ENCODE data around the gene NUAK1.

The NUAK1 gene

DNA sequence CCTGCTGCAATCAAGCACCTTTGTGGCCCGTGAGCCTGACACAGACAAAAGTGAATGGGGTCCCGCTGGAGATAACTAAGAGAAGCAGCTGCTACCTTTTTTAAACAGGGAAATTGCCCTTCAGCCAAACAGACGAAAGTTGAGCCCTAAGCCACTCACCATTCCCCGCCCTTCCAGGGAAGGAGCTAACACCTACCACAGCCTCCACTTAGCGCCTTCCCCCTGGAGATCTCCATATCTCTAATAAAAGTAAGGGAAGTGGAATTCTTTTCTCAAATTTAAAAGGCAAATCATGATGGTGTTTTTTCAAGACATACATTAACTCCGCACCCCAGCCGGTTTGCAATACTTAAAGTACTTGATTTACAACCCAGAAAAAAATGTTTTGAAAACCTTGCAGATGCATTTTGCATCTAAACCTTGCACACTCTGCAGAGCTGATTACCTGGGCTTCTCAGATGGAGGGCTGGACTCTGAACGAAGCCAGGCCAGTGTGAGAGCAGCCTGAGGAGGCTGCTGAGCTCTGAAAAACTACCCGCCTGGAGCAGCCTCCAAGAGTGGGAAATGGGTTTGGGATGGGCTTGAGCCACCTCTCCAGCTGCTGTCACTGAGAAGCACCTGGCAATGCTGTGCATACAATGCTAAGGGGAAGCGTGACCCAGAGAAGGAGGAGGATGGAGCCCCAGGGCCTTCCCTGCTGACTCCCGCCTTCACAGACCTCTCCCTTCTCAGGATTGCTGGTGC is 10.0 kb downstream of the NUAK1 start:
- DNase-seq = no peak

DNA sequence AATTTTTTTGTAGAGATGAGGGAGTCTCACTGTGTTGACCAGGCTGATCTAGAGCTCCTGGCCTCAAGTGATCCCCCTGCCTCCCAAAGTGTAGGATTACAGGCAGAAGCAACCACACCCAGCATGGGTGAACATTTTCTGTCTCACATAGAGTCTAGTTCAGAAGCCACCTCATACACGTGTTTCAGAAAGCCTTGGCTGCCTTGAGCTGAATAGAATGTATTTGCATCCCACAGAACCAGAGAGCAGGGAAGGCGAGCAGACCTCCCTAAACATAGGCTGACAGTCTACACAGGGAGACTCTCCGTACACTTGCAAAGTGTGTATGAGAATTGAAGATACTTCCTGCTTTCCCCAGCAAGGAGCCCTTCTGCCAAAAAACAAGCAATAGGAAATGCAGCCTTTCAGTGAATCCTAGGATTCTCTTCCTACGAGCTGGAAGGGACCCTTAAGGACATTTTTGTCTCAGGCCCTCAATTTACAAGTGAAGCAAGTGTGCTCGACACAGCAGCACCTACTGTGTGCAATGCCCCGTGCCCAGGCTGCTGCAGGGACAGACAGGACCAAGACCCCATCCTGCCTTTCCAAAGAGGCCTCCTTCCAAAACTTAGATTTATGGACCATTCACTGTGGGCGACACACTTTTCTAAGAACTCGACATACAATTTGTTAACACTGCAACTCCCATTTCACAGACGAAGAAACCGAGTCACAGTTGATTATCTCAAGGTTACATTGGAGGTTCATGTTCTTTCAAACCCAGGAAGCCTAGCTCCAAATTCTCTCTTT is 11.2 kb downstream of the NUAK1 start:
- no peak for DNase-seq

DNA sequence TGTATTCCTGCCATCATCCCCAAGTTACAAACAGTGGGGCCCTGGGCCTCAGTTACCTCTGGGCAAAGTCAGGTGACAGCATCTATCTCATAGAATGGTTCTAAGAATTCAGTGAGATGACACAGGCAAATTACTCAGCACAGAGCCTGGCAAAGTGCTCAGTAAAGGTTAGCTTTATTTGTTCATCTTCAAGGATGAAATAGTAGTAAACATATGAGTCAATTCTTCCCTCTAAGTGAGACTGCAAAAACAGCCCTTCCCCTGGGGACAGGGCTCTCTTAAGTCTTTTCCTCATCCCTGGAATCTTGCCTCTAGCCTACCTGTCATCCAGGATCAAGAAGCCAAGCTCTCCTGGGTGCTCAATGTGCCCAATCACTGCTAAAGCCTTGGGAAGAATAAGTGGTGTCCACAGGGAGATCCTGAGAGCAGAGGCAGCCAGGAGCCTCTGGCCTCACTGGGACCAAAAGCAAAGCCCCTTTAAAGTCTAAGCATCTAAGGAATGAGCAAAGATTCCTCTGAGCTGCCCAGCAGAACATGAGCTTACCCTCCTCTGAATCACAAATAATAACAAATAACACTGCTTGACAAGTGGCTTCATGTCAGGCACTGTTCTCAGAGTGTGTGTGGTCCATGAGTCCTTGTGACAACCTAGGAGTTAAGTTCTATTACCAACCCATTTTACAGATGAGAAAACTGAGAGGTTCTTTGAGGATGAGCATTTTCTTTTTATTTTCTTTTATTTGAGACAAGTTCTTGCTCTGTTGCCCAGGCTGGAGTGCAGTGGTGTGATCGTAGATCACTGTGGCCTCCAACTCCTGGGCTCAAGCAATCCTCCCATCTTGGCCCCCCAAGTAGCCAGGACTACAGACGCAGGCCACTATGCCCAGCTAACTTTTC is 12.1 kb downstream of the NUAK1 start:
- DNase-seq = no peak

DNA sequence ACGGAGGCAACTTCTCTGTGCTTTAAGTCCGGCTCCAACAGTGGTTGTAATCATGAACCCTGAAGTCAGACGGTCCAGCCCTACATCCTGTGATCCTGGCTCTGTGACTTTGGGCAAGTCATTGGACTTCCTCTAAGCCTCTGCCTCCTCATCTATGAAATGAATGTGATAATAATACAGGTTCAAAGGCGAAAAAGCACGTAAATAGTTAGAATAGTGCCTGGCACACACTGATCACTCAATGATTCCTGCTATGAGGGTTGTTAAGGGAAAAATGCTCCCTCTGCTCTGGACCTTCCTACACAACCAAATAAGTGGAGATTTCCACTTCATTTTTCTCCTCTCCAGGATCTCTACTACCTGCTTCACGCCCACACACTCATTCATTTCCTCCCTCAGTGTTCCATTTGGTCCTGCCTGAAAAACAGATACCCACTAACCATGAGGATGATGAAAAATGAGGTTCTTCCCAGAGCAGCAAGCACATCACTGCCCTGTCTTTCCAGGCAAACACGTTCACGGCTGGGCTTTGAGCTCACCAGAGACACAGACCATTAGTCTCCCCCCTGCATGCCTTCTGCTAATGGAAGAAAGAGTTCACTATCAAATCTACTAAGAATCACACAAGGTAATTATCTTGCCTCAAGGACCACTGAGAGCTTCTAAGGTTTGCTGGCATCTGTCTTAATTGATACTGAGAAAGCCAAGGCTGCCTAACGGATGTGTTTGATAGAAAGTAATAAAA is 13.2 kb downstream of the NUAK1 start:
- no peak for DNase-seq

DNA sequence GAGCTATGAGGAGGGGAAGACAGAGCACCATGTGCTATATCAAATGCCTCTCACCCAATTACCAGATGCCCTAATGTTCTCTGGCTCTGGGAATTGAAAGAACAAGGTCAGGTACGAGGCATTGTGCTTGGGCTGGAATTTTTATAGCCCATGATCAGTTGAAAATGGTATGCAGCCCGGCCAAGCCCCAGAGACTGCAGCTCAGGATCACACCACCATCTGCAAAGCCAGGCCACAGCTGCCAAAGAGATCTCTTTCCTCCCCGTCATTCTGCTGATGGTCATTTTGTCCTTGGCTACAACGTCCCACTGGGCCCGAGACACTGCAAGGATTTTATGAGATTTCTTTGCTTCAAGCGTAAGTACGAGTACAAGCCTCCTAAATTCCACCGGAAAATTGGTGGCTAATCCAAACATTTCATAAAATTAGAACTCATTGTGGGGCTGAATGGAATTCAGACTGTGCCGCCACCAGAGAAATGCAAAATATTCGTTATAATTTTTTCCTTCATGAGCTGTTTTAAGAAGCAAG is 15.1 kb downstream of the NUAK1 start:
- no peak for DNase-seq

DNA sequence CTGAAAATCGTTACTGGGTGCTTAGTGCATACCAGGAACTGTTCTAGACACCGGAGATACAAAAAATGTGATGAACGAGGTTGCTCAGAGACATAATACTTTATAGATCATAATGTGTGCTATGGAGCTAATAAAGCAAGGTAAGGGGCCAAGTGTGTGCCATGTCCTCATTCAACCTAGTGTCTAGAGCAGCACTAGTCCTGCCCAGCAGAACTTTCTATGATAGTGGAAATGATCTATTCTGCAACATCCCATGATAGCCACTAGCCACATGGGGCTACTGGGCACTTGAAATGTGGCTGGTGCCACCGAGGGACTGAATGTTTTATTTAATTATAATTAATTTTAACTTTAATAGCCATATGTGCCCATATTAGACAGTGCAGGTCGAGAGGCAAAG is 15.6 kb downstream of the NUAK1 start:
- no peak for DNase-seq

DNA sequence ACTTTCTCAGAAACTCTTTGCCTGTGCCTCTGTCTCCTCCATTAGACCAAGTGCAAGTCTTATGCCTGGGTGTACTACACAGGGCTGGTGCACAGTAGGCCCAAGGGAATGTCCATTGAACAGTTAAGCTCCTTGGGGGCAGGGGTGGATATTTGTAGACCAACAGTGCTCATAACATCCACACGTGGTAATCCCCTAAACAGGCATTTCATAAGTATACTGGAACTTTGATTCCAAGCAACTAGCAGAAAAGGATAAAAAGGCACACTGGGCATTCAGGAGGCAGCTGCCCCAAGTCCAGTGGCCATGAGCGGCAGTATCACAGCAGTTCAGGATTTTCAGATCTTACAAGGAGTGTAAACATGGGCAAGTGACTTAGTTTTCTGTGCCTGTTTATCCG is 16.8 kb downstream of the NUAK1 start:
- no peak for DNase-seq

DNA sequence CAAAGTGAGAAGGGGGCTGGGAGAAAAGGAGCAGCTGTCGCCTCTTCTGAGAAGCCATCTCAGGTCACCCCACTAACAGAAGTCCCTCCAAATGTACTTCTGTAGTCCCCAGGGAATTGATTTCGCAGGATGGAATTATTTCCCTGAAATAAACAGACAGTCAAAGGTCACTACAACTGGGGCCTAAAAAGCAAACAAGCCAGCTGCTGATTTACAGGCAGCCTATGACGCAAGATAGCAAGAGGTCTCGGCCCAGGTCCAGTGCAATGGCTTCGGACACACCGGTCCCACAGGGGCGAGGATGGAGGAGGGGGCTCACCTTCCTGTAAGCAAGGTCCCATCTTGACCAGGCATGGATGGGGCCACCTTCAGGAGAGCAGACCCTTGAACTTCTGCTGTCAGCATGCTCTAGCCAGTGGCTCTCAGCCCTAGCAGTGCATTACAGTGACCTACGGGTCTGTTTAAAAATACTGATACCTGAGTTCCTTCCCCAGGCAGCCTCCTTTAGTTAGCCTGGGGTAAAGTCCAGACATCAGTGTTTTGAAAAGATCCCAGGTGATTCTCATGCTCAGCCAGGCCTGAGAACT is 18.1 kb downstream of the NUAK1 start:
- DNase-seq = no peak

DNA sequence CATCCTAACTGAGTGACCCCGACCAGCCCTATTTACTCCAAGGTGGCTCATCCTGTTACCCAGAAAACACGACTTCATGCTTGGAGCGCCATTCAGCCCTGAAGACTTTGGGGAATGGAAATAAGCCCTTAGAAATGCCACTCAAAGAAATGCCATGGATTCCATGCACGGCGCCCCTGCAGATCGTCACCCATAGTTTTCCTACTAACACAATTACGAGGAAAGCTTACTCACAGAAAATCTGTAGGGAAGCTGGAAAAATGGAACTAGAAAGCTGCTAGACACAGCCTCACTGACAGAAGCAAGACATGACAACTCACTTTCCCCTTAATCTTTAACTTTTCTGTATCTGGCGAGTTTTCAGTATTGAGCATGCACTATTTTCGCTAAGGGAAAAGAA is 19.5 kb downstream of the NUAK1 start:
- DNase-seq = no peak

DNA sequence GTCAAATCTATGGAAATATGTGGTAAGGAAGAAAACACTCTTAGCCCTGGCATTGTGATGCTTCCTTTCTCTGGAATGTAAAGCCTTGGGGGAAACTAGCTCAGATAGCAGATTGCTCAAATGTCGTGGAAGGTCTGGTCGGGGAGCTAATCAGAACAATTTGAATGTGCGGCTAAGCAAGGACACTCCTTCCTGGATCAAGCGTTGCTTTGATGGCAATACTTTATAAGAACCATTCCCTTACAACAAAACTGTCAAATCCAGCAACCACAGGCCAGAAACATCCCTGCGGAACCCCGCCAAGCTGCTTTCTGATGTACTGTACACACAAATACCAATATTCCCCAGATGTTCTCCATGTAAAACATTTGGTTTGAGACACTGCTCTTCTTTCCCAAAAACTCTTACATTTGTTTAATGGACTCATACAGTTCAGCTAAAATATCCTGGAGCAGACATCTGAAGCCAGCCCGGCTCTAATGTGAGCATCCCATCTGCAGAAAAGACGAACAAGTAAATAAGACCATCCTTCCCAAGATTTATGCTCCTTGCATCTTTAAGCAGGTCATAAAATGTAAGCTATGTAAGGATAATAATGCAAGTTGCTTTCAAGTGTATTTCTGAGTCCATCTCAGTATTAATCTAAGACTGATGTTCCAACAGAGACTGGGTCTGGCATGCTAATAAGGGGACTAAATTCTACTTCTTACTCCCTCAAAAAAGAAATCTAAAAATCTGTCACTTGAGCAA is 20.2 kb downstream of the NUAK1 start:
- DNase-seq = no peak

DNA sequence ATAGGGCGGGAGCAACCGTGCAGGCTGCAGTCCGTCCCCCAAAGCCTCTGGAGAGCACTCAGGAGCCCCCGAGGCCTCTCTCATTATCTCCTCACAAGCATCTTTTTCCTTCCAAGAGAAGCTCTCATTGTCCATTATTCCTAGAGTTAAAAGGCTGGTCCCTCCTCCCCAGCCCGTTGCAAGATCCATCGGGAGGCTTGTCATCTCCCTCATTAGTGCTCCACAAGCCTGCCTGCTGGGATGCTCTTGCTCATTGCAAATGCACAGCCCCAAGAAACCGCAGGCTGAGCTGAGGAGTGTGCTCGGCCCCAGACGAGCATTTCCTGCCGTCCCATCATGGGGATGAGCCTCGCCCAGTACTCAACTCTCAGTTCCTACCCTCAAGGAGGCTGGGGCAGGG is 23.3 kb downstream of the NUAK1 start:
- DNase-seq = peak; percentile 40

DNA sequence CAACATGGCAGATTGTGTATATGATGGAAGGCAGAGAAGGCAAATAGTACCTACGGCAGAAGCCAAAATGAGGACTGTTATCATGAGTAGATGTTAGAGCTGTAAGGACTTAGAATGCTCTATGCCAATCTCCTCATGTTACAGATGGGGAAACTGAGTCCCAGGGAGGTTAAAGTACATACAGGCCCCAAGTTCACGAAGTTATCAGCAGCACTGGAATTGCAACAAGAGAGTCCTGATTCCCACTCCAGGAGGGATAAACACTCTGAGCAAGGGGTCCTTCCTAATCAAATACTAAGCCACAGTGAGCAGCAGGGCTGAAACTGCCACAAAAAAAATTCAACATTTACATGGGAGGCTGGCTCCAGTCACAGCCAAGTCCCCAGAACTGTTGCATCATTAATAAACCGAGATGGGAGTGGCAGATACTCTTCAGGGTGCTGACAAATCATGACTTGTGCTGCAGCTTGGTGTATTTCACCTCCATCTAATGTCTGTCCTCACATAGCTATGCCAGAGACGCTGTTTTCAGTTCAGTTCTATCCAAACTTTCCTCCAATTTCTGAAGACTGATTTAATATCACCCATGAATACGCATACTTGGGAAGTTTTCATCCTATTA is 24.2 kb downstream of the NUAK1 start:
- peak; percentile 17 for DNase-seq

DNA sequence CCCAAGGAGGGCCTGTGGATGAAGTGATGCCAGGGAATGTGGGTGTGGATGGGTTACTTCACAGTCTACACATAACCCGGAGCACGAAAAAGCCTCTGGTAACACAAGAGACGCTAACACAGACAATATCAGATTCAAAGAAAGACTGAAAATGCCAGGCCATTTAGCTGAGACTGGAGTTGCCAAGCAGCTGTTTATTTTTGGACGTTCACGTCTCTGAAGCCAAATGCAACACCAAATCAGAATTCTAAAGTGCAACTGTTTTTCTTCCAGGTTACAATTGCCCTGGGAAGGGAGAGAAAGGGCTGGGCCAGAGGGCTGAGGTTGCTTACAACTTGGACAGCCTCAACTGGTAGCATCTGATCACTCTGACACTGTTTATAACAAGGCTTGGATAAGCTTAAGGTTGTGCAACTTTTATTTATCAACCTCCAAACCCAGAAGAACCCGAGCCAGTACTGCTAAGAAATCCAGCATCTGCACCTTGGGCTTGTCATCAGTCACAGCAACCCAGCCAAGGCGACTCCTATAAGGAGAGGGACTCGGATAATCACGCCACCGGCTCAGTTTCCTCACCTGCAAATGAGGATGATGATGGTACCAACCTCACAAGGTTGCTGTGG is 24.8 kb downstream of the NUAK1 start:
- DNase-seq = no peak

DNA sequence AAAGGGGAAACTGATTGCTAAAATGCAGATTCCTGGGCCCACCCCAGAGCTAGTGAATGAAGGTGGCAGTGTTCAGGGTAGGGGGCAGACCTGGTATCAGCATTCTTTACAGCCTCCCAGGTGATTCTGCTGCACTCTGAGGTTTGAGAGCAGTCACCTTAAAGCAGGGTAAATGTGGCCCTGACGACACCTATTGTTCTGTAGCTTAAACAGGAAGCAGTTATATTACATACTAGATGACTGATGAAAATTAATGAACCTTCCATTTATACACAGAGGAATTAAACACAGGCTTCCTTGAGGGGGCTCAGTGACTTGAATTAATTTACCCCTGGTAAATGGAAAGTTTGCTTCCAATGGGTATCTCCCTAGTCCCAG is 25.3 kb downstream of the NUAK1 start:
- DNase-seq = no peak

DNA sequence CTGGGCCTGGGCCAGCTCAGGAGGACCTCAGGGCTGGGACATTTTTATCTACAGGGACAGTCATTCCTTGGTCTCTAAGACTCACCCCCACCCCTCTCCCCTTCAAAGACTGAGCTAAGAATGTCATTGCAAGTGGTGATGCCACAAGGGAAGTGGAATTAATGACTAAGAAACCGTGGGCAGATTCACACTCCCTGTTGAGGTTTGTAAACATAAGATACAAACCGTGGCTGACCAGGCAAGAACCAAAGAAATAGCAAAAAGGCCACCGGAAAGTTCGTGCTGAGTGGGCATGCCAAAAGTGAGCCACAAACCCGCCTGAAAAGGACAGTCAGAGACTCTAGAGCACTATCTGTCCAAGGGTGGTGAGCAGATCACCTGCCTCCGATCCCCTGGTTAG is 25.7 kb downstream of the NUAK1 start:
- peak; percentile 90 for DNase-seq

DNA sequence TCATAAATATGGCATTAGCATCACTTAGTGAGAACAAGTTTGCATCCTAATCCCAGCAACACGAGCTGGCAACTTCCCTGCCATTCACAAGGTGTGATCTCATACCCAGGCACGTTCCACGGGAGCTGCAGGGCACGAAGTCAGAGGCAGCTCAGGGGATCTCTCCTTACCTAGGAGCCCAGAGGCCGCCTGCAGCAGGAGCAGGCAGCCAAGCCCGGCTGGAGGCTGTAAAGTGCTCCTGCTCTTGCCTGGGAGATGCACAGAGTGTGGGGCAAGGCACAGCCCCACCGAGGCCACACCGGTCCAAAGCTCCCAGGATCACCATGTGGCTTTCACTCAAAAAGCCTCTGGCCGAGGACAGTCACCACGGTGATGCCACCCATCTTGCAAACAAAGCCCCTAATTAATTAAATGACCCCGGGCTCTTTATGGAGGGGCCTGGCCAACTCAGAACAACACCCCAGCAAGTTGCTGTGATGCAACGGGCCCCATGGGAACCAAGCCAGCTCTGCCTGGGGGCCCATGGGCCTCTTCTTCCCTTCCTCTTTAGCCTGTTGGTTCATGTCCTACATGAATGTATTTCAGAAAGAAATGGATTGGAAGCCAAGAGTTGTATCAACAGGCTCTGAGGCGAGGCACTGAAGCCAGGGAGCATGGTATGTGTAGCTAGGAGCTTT is 26.5 kb downstream of the NUAK1 start:
- DNase-seq = peak; percentile 74

DNA sequence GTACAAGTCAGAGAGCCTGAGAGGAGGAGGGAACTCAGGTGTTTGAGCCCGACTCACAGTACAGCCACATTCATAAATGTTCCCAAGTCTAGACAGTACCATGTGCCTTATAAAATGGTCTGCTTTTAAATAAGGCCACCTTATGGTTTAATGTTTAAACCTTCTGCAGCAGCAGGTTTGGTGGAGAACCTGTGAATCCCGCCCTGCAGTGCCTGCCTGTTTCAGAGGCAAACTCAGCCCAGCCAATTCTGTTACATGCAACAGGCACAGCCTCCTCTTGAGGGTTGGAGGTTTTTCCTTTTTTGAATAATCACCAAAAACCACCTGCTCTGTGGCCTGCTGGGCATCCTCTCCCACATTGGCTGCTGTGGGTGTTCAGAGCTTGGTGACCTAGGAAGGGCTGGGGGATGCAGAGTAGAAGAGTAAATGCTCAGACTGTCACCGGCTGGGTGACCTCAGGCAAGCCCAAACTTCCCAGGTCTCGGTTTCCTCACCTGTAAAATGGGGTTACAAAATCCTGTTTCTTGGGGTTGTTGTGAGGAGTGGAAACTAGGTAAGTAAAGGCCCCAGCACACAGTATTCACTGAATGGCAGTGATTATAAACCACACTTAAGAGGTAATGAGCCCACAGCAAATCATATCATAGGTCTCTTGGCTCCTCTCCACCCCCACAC is 28.0 kb downstream of the NUAK1 start:
- no peak for DNase-seq

DNA sequence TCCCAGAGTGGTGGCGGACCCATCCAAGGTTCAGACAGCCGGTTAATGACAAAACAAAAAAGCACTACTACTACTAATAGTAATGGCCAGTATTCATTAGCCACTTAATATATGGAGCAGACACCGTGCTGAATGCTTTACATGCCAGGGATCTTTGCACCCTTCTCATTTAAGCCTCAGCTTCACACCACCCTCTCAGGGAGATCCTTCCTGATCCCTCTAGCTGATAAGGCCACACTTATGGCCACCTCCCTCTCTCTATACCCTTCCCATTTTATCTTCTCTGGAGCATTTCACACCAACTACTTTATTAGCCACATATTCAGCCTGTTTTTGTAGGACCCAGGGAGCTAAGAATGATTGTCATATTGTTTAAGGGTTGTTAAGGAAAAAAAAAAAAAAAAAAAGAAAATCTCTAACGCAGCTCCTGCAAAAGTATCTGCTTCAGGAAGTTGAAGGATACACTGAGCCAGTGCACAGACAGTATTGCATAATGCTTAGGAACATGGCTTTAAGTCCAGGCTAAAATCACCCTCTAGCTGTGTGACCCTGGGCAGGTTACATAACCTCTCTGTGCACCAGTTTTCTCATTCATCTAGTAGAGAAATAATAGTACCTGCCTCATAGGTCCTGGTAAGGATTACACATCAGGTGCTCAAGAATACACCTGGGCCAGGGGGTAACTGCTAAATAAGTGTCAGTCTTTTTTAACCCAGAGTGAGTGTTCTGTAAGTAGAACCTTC is 29.4 kb downstream of the NUAK1 start:
- peak; percentile 45 for DNase-seq

Measured in MV-4-11 (cell line).